OCI-LY7 (cell line): Measurements from ENCODE around the gene ACKR2. TPM values are rescaled to one million over a fixed set of nuclear protein-coding genes. Genes with fewer than 3 reads are reported as not detected.

Experiments used
- BruUV-seq: library from RNA; stranded (reverse); fragments of 400-500 nt; replicated peaks from 2 replicates; lab custom pipeline; 2021; lab: Mats Ljungman, UMichigan
- CTCF ChIA-PET: fragments of 300-600 bp; sonication (Branson Sonifier 250); formaldehyde crosslinking; loops from one replicate; lab custom pipeline; 2022; ENCODE audit warnings: antibody characterized with exemption; ENCODE audit not compliant: unreplicated experiment; lab: Charles Lee
- POLR2A ChIA-PET: fragments of 300-600 bp; sonication (Branson Sonifier 250); formaldehyde crosslinking; loops from one replicate; lab custom pipeline; 2022; ENCODE audit warnings: antibody characterized with exemption; lab: Charles Lee
- DNase-seq: peaks from one replicate; pipeline ENCODE4 v3.0.0-alpha.2; 2015; ENCODE audit warnings: low spot score
- H2AFZ ChIP-seq: fragments of 200-600 bp; sonication (generic), shearing (Covaris generic); 2 replicates; pipeline ENCODE4 v1.6.1; 2014; ENCODE audit warnings: mild to moderate bottlenecking, antibody characterized with exemption, low read length, moderate library complexity
- H3K27ac ChIP-seq: fragments of 200-600 bp; sonication (generic); 2 replicates; pipeline ENCODE4 v1.5.1; 2014; ENCODE audit warnings: mixed run types, low read depth, mild to moderate bottlenecking, moderate library complexity, low read length, inconsistent platforms; ENCODE audit not compliant: poor library complexity, severe bottlenecking
- H3K36me3 ChIP-seq: fragments of 200-600 bp; sonication (generic); 2 replicates; pipeline ENCODE4 v1.6.1; 2014; ENCODE audit warnings: mild to moderate bottlenecking, antibody characterized with exemption, low read length, moderate library complexity, mixed read lengths; ENCODE audit not compliant: insufficient read depth
- H3K4me1 ChIP-seq: fragments of 200-600 bp; sonication (generic); 2 replicates; pipeline ENCODE4 v1.5.1; 2014; ENCODE audit warnings: mild to moderate bottlenecking, low read length; ENCODE audit not compliant: insufficient read depth, poor library complexity, severe bottlenecking
- H3K4me2 ChIP-seq: fragments of 200-600 bp; sonication (generic); 2 replicates; pipeline ENCODE4 v1.6.1; 2014; ENCODE audit warnings: mild to moderate bottlenecking, low read length
- H3K4me3 ChIP-seq: fragments of 200-600 bp; sonication (generic); 2 replicates; pipeline ENCODE4 v1.5.1; 2014; ENCODE audit warnings: mild to moderate bottlenecking, low read depth, low read length; ENCODE audit not compliant: poor library complexity, severe bottlenecking
- H3K79me2 ChIP-seq: fragments of 200-600 bp; sonication (generic); 2 replicates; pipeline ENCODE4 v1.6.1; 2016; ENCODE audit warnings: low read depth, mild to moderate bottlenecking, low read length, moderate library complexity, mixed read lengths; ENCODE audit not compliant: insufficient read depth
- H3K9me2 ChIP-seq: fragments of 200-600 bp; sonication (generic); 2 replicates; pipeline ENCODE4 v1.6.1; 2016; ENCODE audit warnings: mild to moderate bottlenecking, low read length, mixed read lengths; ENCODE audit not compliant: insufficient read depth
- H3K9me3 ChIP-seq: fragments of 200-600 bp; sonication (generic); 2 replicates; pipeline ENCODE4 v1.6.1; 2014; ENCODE audit warnings: mild to moderate bottlenecking, mixed run types, low read length, mixed read lengths
- H4K20me1 ChIP-seq: fragments of 200-600 bp; sonication (generic); 2 replicates; pipeline ENCODE4 v1.6.1; 2014; ENCODE audit warnings: mild to moderate bottlenecking, antibody characterized with exemption, low read length, moderate library complexity, mixed read lengths; ENCODE audit not compliant: insufficient read depth
- EZH2phosphoT487 ChIP-seq: fragments of 200-600 bp; sonication (generic); IDR thresholded peaks from 2 replicates; pipeline ENCODE4 v1.6.1; 2018; ENCODE audit warnings: low read depth, borderline replicate concordance, mild to moderate bottlenecking, mixed run types, antibody characterized with exemption, low read length, moderate library complexity, mixed read lengths
- intact Hi-C: fragments of 100-400 bp; cut with micrococcal nuclease; formaldehyde crosslinking; loops from one replicate; pipeline ENCODE4 v1.10.0; 2022; ENCODE audit not compliant: unreplicated experiment
- total RNA-seq, 2 experiments: library from RNA; depleted of rRNA in 1 of 2; stranded (reverse); fragments of >200 nt in 1 of 2; shearing (Covaris generic) in 1 of 2; gene quantifications; 2 replicates each; pipeline ENCODE4 v1.2.3, GENCODE V29; 2014 to 2022
- TF ChIP-seq, protein P1 (sequence below): fragments of 200-600 bp; sonication (generic); conservative IDR thresholded peaks from 2 replicates; pipeline ENCODE4 v1.5.1; 2014; ENCODE audit warnings: mild to moderate bottlenecking, antibody characterized with exemption, low read length, moderate library complexity, mixed read lengths

ACKR2 gene
- total RNA-seq, 2 experiments from 2014 or later, result 2.9 TPM; not detected in 1

DNA sequence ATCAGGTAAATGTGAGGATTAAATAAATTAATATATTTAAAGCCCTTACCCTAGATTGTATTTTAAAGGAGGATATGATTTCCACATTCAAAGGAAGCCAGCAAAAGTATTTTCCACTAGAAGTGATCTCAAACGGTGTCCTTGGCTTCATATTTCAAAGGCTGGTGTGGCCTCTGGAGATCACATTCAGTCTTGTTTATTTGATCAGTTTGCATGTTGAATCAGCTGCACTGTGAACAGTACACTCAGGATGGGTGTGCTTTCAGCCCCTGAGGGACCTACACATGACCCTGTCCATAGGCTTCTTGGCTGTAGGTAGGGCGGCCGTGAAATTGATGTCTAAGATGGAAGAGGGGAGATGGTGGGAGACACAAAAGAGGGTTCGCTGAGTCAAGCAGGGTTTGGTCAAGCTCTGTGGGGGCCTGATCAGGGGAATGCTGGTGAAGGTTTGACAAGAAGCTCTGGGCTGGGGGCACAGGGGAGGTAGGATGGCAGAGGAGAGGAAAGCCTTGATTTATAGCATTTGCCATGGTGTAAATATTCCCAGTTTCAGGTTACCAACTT lies 44.6 kb downstream of the ACKR2 start:
- BruUV-seq, result no TSS peak
- intact Hi-C loops, result no loop called here
- no peak for DNase-seq
- H3K4me2 ChIP-seq, result no peak overlapping the region
- no peaks in the 10 kb centered on the region for H3K9me3 ChIP-seq
- no peak for TF ChIP-seq EZH2phosphoT487
- TF ChIP-seq, protein P1, sequence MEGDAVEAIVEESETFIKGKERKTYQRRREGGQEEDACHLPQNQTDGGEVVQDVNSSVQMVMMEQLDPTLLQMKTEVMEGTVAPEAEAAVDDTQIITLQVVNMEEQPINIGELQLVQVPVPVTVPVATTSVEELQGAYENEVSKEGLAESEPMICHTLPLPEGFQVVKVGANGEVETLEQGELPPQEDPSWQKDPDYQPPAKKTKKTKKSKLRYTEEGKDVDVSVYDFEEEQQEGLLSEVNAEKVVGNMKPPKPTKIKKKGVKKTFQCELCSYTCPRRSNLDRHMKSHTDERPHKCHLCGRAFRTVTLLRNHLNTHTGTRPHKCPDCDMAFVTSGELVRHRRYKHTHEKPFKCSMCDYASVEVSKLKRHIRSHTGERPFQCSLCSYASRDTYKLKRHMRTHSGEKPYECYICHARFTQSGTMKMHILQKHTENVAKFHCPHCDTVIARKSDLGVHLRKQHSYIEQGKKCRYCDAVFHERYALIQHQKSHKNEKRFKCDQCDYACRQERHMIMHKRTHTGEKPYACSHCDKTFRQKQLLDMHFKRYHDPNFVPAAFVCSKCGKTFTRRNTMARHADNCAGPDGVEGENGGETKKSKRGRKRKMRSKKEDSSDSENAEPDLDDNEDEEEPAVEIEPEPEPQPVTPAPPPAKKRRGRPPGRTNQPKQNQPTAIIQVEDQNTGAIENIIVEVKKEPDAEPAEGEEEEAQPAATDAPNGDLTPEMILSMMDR, result no peak
- no peak overlapping the region for H2AFZ ChIP-seq
- no peaks in the 10 kb centered on the region for H4K20me1 ChIP-seq
- CTCF ChIA-PET, result no interaction called here
- no peaks in the 10 kb centered on the region for H3K36me3 ChIP-seq
- no peaks in the 10 kb centered on the region for H3K4me1 ChIP-seq
- POLR2A ChIA-PET, result no interaction called here
- no peak overlapping the region for H3K4me3 ChIP-seq
- no peaks in the 10 kb centered on the region for H3K79me2 ChIP-seq
- H3K9me2 ChIP-seq, result no peaks in the 10 kb centered on the region
- H3K27ac ChIP-seq, result no peak overlapping the region

- Histone ChIP-seq H3K9me2 (no peaks in the 10 kb centered on the region), H3K79me2 (no peaks in the 10 kb centered on the region), H3K4me3 (no peak overlapping the region), H3K9me3 (no peaks in the 10 kb centered on the region), H3K27ac (no peak overlapping the region), H3K4me1 (no peaks in the 10 kb centered on the region), H4K20me1 (no peaks in the 10 kb centered on the region), H3K36me3 (no peaks in the 10 kb centered on the region), H3K4me2 (no peak overlapping the region), H2AFZ (no peak overlapping the region)
- DNase-seq, result no peak
- ChIA-PET CTCF (no interaction called here), POLR2A (interaction anchor here (0.7 kb wide), 1 partner anchor 430 kb away, joined by 5 read pairs; no protein-coding TSS in a partner anchor)
- BruUV-seq, result no TSS peak
- no peak for TF ChIP-seq EZH2phosphoT487
- TF ChIP-seq, protein P1, result no peak
- intact Hi-C loops, result no loop called here
These were observed 45.9 kb downstream of the ACKR2 start for GRCh38 chr3:42855219-42855546.

- Histone ChIP-seq H3K9me2 (no peaks in the 10 kb centered on the region), H3K4me1 (no peaks in the 10 kb centered on the region), H3K9me3 (no peaks in the 10 kb centered on the region), H2AFZ (no peak overlapping the region), H3K4me3 (no peak overlapping the region), H3K36me3 (no peaks in the 10 kb centered on the region), H4K20me1 (no peaks in the 10 kb centered on the region), H3K4me2 (no peak overlapping the region), H3K27ac (no peak overlapping the region), H3K79me2 (no peaks in the 10 kb centered on the region)
- POLR2A ChIA-PET, result no interaction called here
- TF ChIP-seq, protein P1, result no peak
- TF ChIP-seq EZH2phosphoT487, result no peak
- intact Hi-C loops, result no loop called here
- DNase-seq, result no peak
- CTCF ChIA-PET, result interaction anchor here (0.6 kb wide), 1 partner anchor 22 kb away, joined by 3 read pairs; no protein-coding TSS in a partner anchor
- BruUV-seq, result no TSS peak
These were observed 46.5 kb downstream of the ACKR2 start for GRCh38 chr3:42855547-42856380.
